NCI-H1048 (cell line): ENCODE data around the gene C9orf78.
A peak's percentile ranks its signal among the peaks of the same experiment; 100 is the strongest.

Experiments used
- DNase-seq: peaks from one replicate; lab custom pipeline; 2025; lab: John Stamatoyannopoulos, UW

The C9orf78 gene

GRCh38 chr9:129841071-129841470, 6.0 kb upstream of the C9orf78 start:
- DNase-seq, result no peak

- DNase-seq, result no peak
Measured at GRCh38 chr9:129840034-129840433, 5.0 kb upstream of the C9orf78 start.

- no peak for DNase-seq
Measured at GRCh38 chr9:129839324-129840023, 4.4 kb upstream of the C9orf78 start.

GRCh38 chr9:129838707-129839259, 3.7 kb upstream of the C9orf78 start:
- no peak for DNase-seq

- no peak for DNase-seq
Measured at GRCh38 chr9:129836311-129837007, 1.4 kb upstream of the C9orf78 start.

- DNase-seq, result no peak
Measured at GRCh38 chr9:129835860-129836223, 767 bp upstream of the C9orf78 start.

- DNase-seq, result no peak
Measured at GRCh38 chr9:129834489-129835127, 467 bp downstream of the C9orf78 start.

- no peak for DNase-seq
Measured at GRCh38 chr9:129832982-129833381, 2.1 kb downstream of the C9orf78 start.

- no peak for DNase-seq
Measured at GRCh38 chr9:129828969-129829368, 6.1 kb downstream of the C9orf78 start.

GRCh38 chr9:129828051-129828450, 7.0 kb downstream of the C9orf78 start:
- DNase-seq, result no peak

GRCh38 chr9:129826759-129827158, 8.3 kb downstream of the C9orf78 start:
- DNase-seq, result no peak

- no peak for DNase-seq
Measured at GRCh38 chr9:129826344-129826743, 8.7 kb downstream of the C9orf78 start.

GRCh38 chr9:129823935-129824601, 11.0 kb downstream of the C9orf78 start, which contains the start of gene TOR1A:
TOR1A (minus strand) TSS chr9:129824136; CDS start chr9:129824085, 51 bp downstream.
- DNase-seq, result peak; percentile 77

GRCh38 chr9:129823542-129823934, 11.5 kb downstream of the C9orf78 start:
- no peak for DNase-seq

GRCh38 chr9:129822898-129823541, 12.1 kb downstream of the C9orf78 start:
- DNase-seq, result no peak

GRCh38 chr9:129816501-129817435, 18.3 kb downstream of the C9orf78 start:
- no peak for DNase-seq

- no peak for DNase-seq
Measured at GRCh38 chr9:129815278-129815677, 19.8 kb downstream of the C9orf78 start.

- DNase-seq, result no peak
Measured at GRCh38 chr9:129814432-129815223, 20.4 kb downstream of the C9orf78 start.

- DNase-seq, result no peak
Measured at GRCh38 chr9:129813661-129814060, 21.4 kb downstream of the C9orf78 start.

GRCh38 chr9:129812385-129812784, 22.7 kb downstream of the C9orf78 start:
- no peak for DNase-seq
